Measurements from ENCODE around the gene CCR6. TPM values are rescaled to one million over a fixed set of nuclear protein-coding genes. Genes with fewer than 3 reads are reported as not detected.

Gene CCR6
- total RNA-seq, 1 experiment from 2014 or later = not detected

GRCh38 chr6:167118839-167119238 is 4.1 kb upstream of the CCR6 start:
- Histone ChIP-seq H3K27ac (ENCODE audit: insufficient read length, low read depth, low read length) (no peak overlapping the region), H3K9ac (ENCODE audit: extremely low read depth, insufficient read length, low read length) (no peak overlapping the region), H3K23ac (ENCODE audit: insufficient read length, low read depth, low read length) (no peak overlapping the region), H3K23me2 (ENCODE audit: insufficient read length, low read depth, low read length, poor library complexity, severe bottlenecking) (no peaks in the 10 kb centered on the region), H4K91ac (ENCODE audit: insufficient read length, low read depth, low read length) (no peak overlapping the region), H2AK5ac (ENCODE audit: insufficient read length, low read length) (no peak overlapping the region), H2AFZ (ENCODE audit: low read length) (no peak overlapping the region), H3T11ph (ENCODE audit: low read length) (no peak overlapping the region), H2BK15ac (ENCODE audit: low read depth, low read length) (no peak overlapping the region), H2BK20ac (ENCODE audit: low read depth, low read length, poor library complexity, severe bottlenecking) (no peak overlapping the region), H4K5ac (ENCODE audit: insufficient read length, low read depth, low read length) (no peak overlapping the region), H2BK12ac (ENCODE audit: insufficient read length, low read depth, low read length) (no peak overlapping the region), H3K4me1 (ENCODE audit: insufficient read depth, low read length) (no peaks in the 10 kb centered on the region), H4K8ac (replicated peaks; ENCODE audit: insufficient read length, low read depth, low read length) (no peak overlapping the region), H3K9me3 (ENCODE audit: control insufficient read depth, low read depth, low read length) (no peaks in the 10 kb centered on the region), H2BK120ac (ENCODE audit: low read depth, low read length, poor library complexity, severe bottlenecking) (no peak overlapping the region), H3K79me2 (ENCODE audit: insufficient read depth, low read length) (no peaks in the 10 kb centered on the region), H3K79me1 (ENCODE audit: insufficient read depth, low read depth, low read length, poor library complexity, severe bottlenecking) (no peaks in the 10 kb centered on the region), H3K18ac (ENCODE audit: insufficient read length, low read depth, low read length) (no peak overlapping the region), H3K27me3 (ENCODE audit: insufficient read depth, low read length) (no peaks in the 10 kb centered on the region), H3K14ac (ENCODE audit: insufficient read depth, low read length) (no peak overlapping the region), H4K20me1 (ENCODE audit: control insufficient read depth, insufficient read depth, insufficient read length) (no peaks in the 10 kb centered on the region), H3K56ac (ENCODE audit: insufficient read length, low read depth, low read length) (no peak overlapping the region), H3K4me2 (ENCODE audit: insufficient read depth, insufficient read length, low read length) (no peak overlapping the region), H2BK5ac (ENCODE audit: insufficient read length, low read length) (no peak overlapping the region), H3K4ac (ENCODE audit: low read depth, low read length) (no peak overlapping the region)
- Mint-ChIP-seq H3K9me3 (peaks cover 5 to 14% of the 10 kb centered on the region in 2 experiments; a peak in 4 of 5 replicates), H3K27ac (no peak overlapping the region; a peak in 1 of 7 replicates), H3K27me3 (ENCODE audit: low read depth) (peaks cover 11% of the 10 kb centered on the region), H3K36me3 (ENCODE audit: insufficient read depth in 1 of 3, low read depth in 3 of 3) (peaks cover 0 to 12% (median 5%) of the 10 kb centered on the region in 3 experiments; a peak in 5 of 7 replicates), H3K4me1 (peaks cover 18% of the 10 kb centered on the region in 2 experiments), H3K4me3 (no peak overlapping the region)
- TF ChIP-seq, protein P1, sequence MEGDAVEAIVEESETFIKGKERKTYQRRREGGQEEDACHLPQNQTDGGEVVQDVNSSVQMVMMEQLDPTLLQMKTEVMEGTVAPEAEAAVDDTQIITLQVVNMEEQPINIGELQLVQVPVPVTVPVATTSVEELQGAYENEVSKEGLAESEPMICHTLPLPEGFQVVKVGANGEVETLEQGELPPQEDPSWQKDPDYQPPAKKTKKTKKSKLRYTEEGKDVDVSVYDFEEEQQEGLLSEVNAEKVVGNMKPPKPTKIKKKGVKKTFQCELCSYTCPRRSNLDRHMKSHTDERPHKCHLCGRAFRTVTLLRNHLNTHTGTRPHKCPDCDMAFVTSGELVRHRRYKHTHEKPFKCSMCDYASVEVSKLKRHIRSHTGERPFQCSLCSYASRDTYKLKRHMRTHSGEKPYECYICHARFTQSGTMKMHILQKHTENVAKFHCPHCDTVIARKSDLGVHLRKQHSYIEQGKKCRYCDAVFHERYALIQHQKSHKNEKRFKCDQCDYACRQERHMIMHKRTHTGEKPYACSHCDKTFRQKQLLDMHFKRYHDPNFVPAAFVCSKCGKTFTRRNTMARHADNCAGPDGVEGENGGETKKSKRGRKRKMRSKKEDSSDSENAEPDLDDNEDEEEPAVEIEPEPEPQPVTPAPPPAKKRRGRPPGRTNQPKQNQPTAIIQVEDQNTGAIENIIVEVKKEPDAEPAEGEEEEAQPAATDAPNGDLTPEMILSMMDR (conservative IDR thresholded peaks at IDR 0.05) = no peak
- no peak for DNase-seq
- WGBS (ENCODE audit: extremely low coverage, insufficient read length, low lambda C conversion rate) = no CpG with 5 or more reads among the region's 12 CpGs
